Fibroblast of skin of abdomen (primary cell): ENCODE data around the gene C3orf22.

Experiments
- DNase-seq: peaks from one replicate; pipeline ENCODE4 v3.0.0-alpha.2; 2013

C3orf22 gene

DNA sequence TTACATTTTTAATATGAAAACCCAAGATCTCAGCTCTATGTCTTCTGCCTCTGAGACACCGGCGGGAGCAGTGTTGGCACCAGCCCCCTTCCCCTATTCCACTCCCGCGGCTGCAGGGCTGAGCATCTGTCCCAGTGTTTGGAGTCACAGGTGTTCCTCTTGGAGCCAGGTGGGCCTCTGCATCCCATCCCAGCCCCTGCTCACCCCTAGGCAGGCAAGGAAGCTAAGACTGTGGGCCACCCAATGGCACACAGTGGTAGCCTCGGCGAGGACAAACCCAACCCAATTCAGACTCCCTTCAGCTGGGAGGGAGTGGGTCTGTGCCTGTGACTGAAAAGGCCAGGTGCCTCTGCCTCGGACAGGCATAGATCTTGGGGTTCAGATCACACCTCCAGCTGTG is 31.7 kb downstream of the C3orf22 start:
- no peak for DNase-seq

- no peak for DNase-seq
Observed at GRCh38 chr3:126526668-126527005, 32.1 kb downstream of the C3orf22 start.

- no peak for DNase-seq
Observed at GRCh38 chr3:126525853-126526667, 32.7 kb downstream of the C3orf22 start.

DNA sequence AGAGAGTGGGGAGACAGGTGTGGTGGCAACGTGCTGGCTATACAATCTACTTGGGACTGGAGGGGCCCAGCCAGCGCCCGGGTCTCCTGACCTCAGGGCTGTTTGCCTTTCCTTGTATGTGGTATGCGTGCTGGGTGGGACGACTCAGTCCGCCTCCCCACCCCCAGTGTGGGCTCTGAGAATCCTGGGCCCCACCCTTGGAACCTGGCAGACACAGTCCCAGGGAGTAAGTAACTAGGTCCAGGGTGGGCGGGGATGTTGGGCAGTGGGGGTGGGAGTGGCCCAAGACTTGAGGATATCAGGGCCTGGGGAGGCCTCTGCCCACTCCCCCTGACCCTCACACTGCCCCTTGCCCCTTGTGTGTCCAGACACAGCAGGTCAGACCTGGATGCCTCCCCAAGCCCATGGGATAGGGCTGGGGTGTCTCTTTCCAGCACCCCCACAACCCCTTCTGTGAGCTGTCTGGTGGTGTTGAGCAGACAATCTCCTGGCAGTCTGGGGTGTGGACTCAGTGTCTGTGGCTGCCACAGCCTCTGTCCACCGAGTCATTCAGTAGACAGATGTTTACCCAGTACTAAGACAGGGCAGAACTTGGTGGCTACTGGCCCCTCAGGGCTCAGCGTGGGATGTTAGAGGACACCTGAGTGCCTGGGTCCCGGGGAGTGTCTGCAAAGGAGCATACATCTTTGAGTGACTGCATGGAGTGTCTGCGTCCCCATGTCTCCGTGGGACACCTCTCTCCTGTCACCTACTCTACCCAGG is 33.5 kb downstream of the C3orf22 start:
- DNase-seq = no peak

DNA sequence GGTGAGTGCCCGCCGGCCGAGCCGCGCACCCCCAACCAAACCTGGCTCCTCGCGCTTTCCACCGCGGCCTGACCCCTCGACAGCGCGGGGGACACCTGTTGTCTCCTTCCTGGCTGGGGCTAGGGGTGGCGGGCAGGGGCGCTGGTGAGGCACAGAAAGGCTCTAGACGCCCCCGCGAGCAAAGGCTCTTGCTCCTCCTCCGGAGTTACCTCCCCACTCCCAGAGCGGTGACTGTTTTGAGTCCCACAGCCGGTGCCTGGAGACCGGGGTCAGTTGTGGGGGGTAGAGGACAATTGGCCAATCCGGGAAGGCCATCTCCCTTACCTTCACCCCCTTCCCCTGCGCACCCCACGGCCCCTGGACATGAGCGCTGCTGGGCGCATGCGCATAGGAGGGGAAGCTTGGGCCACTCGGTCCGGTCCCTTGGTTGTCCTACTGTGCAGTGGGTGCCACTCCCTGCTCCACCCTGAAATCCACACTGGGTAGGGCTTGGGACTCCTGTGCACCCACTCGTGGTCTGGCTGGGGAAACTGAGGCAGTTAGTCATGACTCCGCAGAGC is 34.2 kb downstream of the C3orf22 start:
- DNase-seq = no peak

DNA sequence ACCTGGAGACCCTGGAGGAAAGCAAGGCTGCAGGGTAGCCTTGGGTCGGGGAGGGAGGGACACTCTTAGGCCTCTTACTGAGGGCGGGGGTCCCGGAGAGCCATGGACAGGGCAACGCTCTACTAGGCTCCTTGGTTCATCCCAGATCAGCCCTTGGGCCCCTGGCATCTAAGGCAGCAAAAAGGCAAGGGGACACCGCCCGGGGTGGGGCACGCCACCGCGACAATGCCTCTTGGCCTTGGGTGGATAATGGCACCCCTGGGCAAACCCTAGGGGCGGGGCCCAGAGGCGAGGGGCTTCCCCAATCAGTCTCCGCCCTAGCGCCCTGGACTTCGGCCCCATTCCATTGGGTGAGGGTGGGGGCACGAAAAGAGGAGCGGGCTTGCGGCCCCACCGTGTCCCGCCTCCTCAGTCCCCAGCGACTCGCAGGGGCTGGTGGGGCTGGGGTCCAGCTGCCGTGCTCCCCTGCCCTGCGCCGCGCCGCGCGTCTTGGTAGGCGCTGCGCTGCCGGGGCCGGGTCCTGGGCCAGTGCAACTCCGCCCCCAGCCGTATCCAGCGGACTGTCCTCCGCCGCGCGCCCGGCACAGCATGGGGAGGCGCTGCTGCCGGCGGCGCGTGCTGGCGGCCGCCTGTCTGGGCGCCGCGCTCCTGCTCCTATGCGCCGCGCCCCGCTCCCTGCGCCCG is 34.8 kb downstream of the C3orf22 start, which contains the start of gene CHST13:
Gene CHST13, plus strand, starts transcription at position 411 of the 684 bp plus-strand sequence. Its CDS starts 178 bp downstream, at position 589.
- peak; percentile 15 for DNase-seq

DNA sequence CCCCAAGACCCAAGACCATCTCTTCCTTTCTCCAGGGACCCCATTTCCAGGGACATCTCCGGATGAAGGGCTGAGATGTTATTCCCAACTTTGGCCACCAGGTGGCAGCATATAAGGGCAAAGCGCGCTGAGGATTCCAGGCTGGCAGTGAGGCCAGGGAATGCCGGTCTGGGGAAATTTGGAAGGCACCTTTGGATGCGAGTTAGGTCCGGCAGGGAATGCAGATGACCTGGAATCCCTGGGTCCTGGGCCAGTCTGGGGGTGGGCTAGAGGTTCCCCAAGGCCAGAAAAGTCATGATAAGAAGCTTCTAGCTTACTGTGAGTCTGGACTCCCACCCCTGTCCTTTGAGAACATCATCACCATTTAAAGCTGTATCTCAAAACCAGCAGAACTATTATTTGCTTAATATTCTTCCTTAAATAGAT is 36.4 kb downstream of the C3orf22 start:
- peak; percentile 39 for DNase-seq

GRCh38 chr3:126521122-126521891 is 37.4 kb downstream of the C3orf22 start:
- no peak for DNase-seq

GRCh38 chr3:126519506-126520455 is 39.0 kb downstream of the C3orf22 start:
- no peak for DNase-seq

- no peak for DNase-seq
Observed at GRCh38 chr3:126518779-126519177, 40.0 kb downstream of the C3orf22 start.

DNA sequence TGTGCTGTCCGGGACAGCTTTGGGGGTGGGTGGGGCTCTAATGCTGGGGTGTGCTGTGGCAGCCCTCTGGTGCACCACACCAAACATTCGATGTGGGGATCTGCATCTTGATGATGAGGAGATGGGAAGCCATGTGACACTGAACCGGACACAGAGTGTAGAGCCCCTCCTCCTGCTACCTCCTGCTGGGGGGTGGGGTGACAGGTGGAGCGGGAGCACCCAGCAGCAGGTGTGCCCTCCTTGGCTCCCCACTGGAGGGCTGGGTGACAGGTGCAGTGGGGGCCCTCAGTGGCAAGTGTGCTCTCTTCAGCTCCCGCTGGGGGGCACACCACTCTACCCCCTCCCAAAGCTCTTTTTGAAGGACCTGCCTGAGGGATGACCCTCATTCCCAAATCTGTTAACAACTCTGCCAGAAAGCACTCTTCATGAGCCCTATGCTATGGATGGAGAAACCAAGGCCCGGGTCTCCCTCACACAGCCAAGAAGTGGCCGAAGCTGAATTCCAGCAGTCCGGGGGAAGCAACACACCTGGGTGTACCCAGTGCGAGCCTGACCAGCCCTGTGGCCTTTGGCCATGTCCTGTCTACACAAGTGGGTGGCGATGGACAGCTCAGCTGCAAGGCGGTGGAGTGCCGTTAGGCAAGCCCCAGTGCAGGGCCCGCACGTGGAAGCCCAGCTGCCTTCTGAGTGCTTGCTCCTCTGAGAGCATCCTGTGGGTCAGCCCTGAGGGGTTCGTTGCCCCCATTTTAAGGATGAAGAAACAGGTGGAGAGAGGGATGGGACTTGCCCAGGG is 40.5 kb downstream of the C3orf22 start:
- no peak for DNase-seq

GRCh38 chr3:126517291-126517951 is 41.3 kb downstream of the C3orf22 start, which contains the start of gene UROC1:
Gene UROC1, minus strand, starts transcription at chr3:126517773. Its CDS starts 54 bp downstream, at chr3:126517719.
- DNase-seq = no peak

DNA sequence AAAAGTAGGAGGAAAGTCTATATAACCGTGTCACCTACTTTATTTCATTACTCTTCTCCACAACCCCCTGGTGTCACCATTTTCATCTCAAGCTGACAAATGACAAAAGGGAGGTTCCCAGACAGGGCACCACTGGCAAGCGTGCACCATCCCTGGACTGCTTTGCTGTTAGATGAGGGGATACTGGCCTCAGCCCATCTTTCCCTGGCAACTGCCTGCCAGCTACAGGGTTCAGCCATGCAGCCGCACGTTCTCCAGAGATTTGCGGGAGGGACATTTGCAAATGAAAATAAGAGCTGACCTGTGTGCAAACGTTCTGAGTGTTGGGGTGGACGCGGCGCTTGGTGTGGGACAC is 41.8 kb downstream of the C3orf22 start:
- DNase-seq = no peak

GRCh38 chr3:126516152-126516935 is 42.4 kb downstream of the C3orf22 start:
- no peak for DNase-seq

DNA sequence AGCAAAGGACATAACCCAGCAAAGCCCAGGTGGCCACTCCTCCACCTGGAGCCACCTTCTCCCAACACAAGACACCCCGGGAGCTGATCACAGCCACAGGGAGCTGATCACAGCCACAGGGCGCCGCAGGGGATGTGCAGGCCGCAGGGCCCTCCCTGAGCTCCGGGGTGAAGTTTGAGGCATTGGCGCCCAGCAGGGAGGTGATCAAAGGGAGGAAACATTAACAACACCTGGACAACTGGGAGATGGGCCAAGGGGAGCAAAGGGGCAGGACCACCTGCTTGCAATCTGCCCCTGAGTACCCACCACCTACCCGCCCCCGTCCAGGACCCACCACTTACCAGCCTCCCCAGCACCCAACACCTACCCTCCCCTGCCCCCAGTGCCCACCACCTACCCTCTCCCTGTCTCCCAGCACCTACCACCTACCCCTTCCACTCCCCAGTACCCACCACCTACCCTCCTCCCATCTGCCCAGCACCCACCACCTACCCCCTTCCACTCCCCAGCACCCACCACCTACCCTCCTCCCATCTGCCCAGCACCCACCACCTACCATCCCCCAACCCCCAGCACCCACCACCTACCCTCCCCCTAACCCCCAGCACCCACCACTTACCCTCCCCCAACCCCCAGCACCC is 43.5 kb downstream of the C3orf22 start:
- no peak for DNase-seq

DNA sequence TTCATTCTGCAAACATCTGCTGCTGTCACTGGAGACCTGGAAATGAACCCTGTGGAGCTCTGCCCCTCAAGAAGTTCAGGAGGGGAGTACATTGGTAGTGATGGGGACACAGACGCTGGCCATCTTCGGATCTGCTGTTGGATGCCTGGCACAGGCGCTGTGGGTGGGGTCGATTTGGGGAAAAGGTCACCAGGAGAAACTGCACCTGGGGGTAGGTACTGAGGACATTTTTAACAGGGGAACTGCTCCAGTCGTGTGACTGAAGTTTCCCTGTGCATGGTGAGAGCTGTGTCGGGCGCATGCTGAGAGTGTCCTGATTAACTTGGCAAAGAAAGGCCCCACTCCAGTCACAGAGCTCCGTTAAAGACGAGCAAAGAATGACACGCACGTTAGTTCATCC is 44.6 kb downstream of the C3orf22 start:
- no peak for DNase-seq

GRCh38 chr3:126512916-126513650 is 45.6 kb downstream of the C3orf22 start:
- no peak for DNase-seq
